Psoas muscle (tissue), 8 donors: ENCODE results near the gene RAB13. TPM values are rescaled to one million over a fixed set of nuclear protein-coding genes. Genes with fewer than 3 reads are reported as not detected.
A peak's percentile ranks its signal among the peaks of the same experiment; 100 is the strongest.

Experiments used
- ATAC-seq, 4 donors: fragments of 200-7000 bp; cut with Tn5 transposase; one replicate each; pipeline ENCODE4 v1.9.1; 2020; ENCODE audit warnings: moderate library complexity in 3 of 4, mild to moderate bottlenecking in 2 of 4
- DNase-seq, 2 donors: peaks; one replicate each; pipeline ENCODE4 v3.0.0-alpha.2; 2020
- H3K27ac ChIP-seq: fragments of 200-600 bp; one replicate; pipeline ENCODE4 v1.8.0; 2022
- H3K27me3 ChIP-seq, 3 donors: fragments of 200-600 bp in 1 of 3; one replicate each; pipeline versions ENCODE4 v1.6.1 to v1.8.0; 2013 to 2022; ENCODE audit warnings: low read length in 2 of 3, mild to moderate bottlenecking in 2 of 3, moderate library complexity in 1 of 3; ENCODE audit not compliant: insufficient read depth in 3 of 3
- H3K36me3 ChIP-seq, 2 donors: fragments of 200-600 bp in 1 of 2; one replicate each; pipeline versions ENCODE4 v1.6.1 to v1.8.0; 2013 to 2022; ENCODE audit warnings: low read depth in 1 of 2, mild to moderate bottlenecking in 1 of 2, moderate library complexity in 1 of 2; ENCODE audit not compliant: insufficient read depth in 1 of 2
- H3K4me1 ChIP-seq: fragments of 200-600 bp; one replicate; pipeline ENCODE4 v1.8.0; 2022
- H3K4me3 ChIP-seq: fragments of 200-600 bp; one replicate; pipeline ENCODE4 v1.8.0; 2022; ENCODE audit warnings: mild to moderate bottlenecking
- H3K9me3 ChIP-seq: fragments of 200-600 bp; one replicate; pipeline ENCODE4 v1.8.0; 2022
- WGBS, 3 donors: extraction: QIAGEN DNeasy Blood & Tissue Kit; methylation state at CpG; one replicate each; pipeline versions ENCODE4 v1.1.6 to v1.1.7; 2013; 5-methylcytosine and 5-hydroxymethylcytosine counted together
- intact Hi-C, 2 donors: fragments of 100-400 bp; cut with DNase I; formaldehyde crosslinking; loops; one replicate each; pipeline versions ENCODE4 v1.11.0 to v1.14.2; 2022
- polyA plus RNA-seq, 3 donors: library from polyadenylated mRNA; stranded (reverse); fragments of 200-250 nt; gene quantifications; one replicate each; pipeline ENCODE4 v1.2.3, GENCODE V29; 2013
- total RNA-seq, 4 donors: library from RNA; stranded (reverse); fragmentation: NEBNext Ultra II Directional in 2 of 4; extraction: Animal tissue kit (Norgen Biotek cat#: 25700) in 2 of 4; gene quantifications; one replicate each; pipeline versions ENCODE4 v1.2.1 to v1.2.4, GENCODE V29; 2021 to 2023
- TF ChIP-seq, protein P1 (sequence below): fragments of 200-600 bp; IDR thresholded peaks from one replicate; pipeline ENCODE4 v1.8.0; 2022; ENCODE audit warnings: antibody characterized with exemption
- donor health status: healthy with polysubstance abuse.
- donor health status: DM: no; HTN: no; CAD: no; lungs with moderate emphysema.
- donor health status: Bipolar disorder and iron deficiency.
- donor health status: healthy.
- donor health status: DM: yes; HTN: yes; CAD: no.
- donor health status: DM: no; HTN: no; CAD: no.
- donor health status: DM: no; HTN: no; CAD: no.
- donor health status: DM: yes; HTN: yes; CAD: no.

Gene RAB13
- total and polyA plus RNA-seq, 7 donors, result 30.3 to 67.0 (median 38.5) TPM

- H3K4me1 ChIP-seq, result peaks cover 24% of the 10 kb centered on the region
- TF ChIP-seq, protein P1, sequence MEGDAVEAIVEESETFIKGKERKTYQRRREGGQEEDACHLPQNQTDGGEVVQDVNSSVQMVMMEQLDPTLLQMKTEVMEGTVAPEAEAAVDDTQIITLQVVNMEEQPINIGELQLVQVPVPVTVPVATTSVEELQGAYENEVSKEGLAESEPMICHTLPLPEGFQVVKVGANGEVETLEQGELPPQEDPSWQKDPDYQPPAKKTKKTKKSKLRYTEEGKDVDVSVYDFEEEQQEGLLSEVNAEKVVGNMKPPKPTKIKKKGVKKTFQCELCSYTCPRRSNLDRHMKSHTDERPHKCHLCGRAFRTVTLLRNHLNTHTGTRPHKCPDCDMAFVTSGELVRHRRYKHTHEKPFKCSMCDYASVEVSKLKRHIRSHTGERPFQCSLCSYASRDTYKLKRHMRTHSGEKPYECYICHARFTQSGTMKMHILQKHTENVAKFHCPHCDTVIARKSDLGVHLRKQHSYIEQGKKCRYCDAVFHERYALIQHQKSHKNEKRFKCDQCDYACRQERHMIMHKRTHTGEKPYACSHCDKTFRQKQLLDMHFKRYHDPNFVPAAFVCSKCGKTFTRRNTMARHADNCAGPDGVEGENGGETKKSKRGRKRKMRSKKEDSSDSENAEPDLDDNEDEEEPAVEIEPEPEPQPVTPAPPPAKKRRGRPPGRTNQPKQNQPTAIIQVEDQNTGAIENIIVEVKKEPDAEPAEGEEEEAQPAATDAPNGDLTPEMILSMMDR, result peak; percentile 93
- peak within 1 kb of the TSS; percentile 94 for H3K27ac ChIP-seq
- no peaks in the 10 kb centered on the region for H3K27me3 ChIP-seq
- no peaks in the 10 kb centered on the region for H3K9me3 ChIP-seq
- intact Hi-C loops, result loop anchor here (1.0 to 10.0 kb wide), 4 partner anchors 41 to 272 kb away; partner anchors contain the start of genes ILF2 (in 1 of the 2), NPR1 (in 1 of the 2) and RAB13 (in 1 of the 2)
- peak; percentile 88 to 93 for DNase-seq
- H3K4me3 ChIP-seq, result peak within 1 kb of the TSS; percentile 99
- H3K36me3 ChIP-seq, result peaks cover 8 to 60% of the 10 kb centered on the region in 2 donors
- 9 to 20% (median 15%) methylated on average over 13 to 28 of the region's 28 CpGs for WGBS, 3 donors
- ATAC-seq, result peak; percentile 84 to 85 (median 84)
Measured at GRCh38 chr1:153946622-153947241, 39.4 kb downstream of the RAB13 start, which contains the start of gene DENND4B. Gene DENND4B, minus strand, starts transcription at chr1:153946718. Its CDS starts 2,344 bp downstream, at chr1:153944374.

- WGBS, 3 donors, result 0% methylated on average over 14 to 95 of the region's 95 CpGs
- DNase-seq (peak; percentile 90 to 93), ATAC-seq (peak; percentile 70 to 79 (median 76))
- H3K4me3 ChIP-seq, result peak overlapping the region; percentile 99
- H3K27ac ChIP-seq, result peak overlapping the region; percentile 94
- H3K36me3 ChIP-seq, result peaks cover 8 to 59% of the 10 kb centered on the region in 2 donors
- intact Hi-C loops, result loop anchor here (1.0 to 10.0 kb wide), 4 partner anchors 41 to 271 kb away; partner anchors contain the start of genes ILF2 (in 1 of the 2), NPR1 (in 1 of the 2) and RAB13 (in 1 of the 2)
- no peaks in the 10 kb centered on the region for H3K9me3 ChIP-seq
- TF ChIP-seq, protein P1, result no peak
- no peaks in the 10 kb centered on the region for H3K27me3 ChIP-seq
- H3K4me1 ChIP-seq, result peaks cover 24% of the 10 kb centered on the region
Measured at GRCh38 chr1:153945795-153946621, 40.1 kb downstream of the RAB13 start.

GRCh38 chr1:153945131-153945794 lies 40.9 kb downstream of the RAB13 start:
- Histone ChIP-seq H3K4me3 (peak overlapping the region; percentile 99), H3K9me3 (no peaks in the 10 kb centered on the region), H3K27ac (peak overlapping the region; percentile 94), H3K36me3 (peaks cover 6 to 59% of the 10 kb centered on the region in 2 donors), H3K27me3 (no peaks in the 10 kb centered on the region), H3K4me1 (peaks cover 24% of the 10 kb centered on the region)
- DNase-seq (peak; percentile 65 to 90), ATAC-seq (peak; percentile 77 to 87 (median 85))
- WGBS, 3 donors, result 29 to 34% (median 32%) methylated on average over 12 of the region's 12 CpGs
- TF ChIP-seq, protein P1, result no peak
- intact Hi-C loops, result loop anchor here (5.0 to 10.0 kb wide), 3 partner anchors 42 to 270 kb away; partner anchors contain the start of genes ILF2 (in 1 of the 2), NPR1 (in 1 of the 2) and RAB13 (in 1 of the 2)

- peak overlapping the region; percentile 99 for H3K4me3 ChIP-seq
Measured at GRCh38 chr1:153944827-153945117, 41.4 kb downstream of the RAB13 start.

More at GRCh38 chr1:153944827-153945117, 41.4 kb downstream of the RAB13 start:
- WGBS, 3 donors, result 65 to 74% (median 67%) methylated on average over 3 of the region's 3 CpGs
- peaks cover 24% of the 10 kb centered on the region for H3K4me1 ChIP-seq
- H3K27ac ChIP-seq, result peak overlapping the region; percentile 94
- H3K9me3 ChIP-seq, result no peaks in the 10 kb centered on the region
- DNase-seq (no peak), ATAC-seq (no peak)
- intact Hi-C loops, result loop anchor here (5.0 to 10.0 kb wide), 3 partner anchors 43 to 270 kb away; partner anchors contain the start of genes ILF2 (in 1 of the 2), NPR1 (in 1 of the 2) and RAB13 (in 1 of the 2)
- no peaks in the 10 kb centered on the region for H3K27me3 ChIP-seq
- H3K36me3 ChIP-seq, result peaks cover 10 to 59% of the 10 kb centered on the region in 2 donors
- TF ChIP-seq, protein P1, result no peak
